ENCODE data around the gene SUV39H1.

DNA sequence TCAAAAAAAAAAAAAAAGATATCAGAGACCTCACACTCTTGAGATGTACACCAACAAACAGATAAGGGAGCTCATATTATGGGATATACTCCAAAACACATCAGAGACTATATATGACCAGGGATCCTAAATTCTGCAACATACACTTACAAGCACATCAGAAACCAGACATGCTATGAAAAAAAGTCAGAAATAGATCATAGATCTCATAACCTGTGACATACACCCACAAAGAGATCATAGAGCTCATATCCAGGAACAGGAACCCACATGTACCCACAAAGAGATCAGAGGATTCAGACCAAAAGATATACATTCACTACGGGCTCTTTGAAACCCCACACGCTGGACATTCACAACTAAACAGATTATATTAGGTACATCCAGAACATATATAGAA is 30.1 kb downstream of the SUV39H1 start:
- TF ChIP-seq POLR2A (IDR thresholded peaks at IDR 0.05; ENCODE audit: low read length) (no peak), GATA1 (IDR thresholded peaks at IDR 0.05; ENCODE audit: low read depth, low read length) (no peak)
